GM21737 (cell line): ENCODE data around the gene GALNT2.

Experiments
- ATAC-seq: cut with Tn5 transposase; IDR thresholded peaks from one replicate; pipeline ENCODE4 v1.9.1; 2021; ENCODE audit warnings: mild to moderate bottlenecking, moderate library complexity; ENCODE audit not compliant: unreplicated experiment

The GALNT2 gene

DNA sequence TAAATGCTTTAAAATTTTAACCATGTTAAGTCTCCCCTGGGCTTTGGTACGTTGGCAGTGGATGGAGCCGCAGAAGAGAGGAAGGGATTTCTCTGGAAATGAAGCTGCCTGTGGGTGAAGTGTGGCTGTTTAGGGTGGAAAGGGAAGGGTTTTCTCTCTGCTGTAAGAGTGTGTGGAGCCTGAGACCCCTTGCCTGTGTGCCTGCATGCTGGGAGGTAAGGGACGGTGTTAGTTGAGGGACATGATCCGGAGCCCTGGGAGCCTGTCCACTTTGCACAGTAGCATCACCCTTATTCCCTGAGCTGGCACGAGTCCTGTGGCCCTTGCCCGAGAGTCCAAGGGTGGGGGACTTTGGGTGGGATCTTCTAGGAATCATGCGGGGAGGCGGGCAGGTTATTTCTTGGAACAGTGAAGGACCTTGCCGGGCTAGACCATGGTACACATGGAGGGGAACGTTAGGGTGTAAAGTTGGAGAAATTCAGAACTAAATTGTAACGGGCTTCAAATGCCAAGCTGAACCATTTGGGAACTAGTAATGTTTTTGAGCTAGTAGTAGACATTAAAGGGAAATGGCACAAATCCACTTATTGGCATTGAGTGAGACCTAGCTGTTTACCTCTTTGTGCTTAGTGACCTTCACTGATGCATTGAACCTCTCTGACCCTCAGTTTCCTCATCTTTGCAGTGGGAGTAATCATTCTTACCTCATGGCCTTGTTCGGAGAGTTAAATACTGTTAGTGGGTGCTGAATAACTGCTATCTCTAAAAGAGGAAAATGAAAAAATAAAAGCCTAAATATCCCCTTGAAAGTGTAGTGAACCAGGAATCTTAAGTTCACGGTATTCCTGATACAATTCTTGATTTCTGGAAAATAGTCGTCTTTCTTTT, 3.5 kb downstream of the GALNT2 start:
- no peak for ATAC-seq

DNA sequence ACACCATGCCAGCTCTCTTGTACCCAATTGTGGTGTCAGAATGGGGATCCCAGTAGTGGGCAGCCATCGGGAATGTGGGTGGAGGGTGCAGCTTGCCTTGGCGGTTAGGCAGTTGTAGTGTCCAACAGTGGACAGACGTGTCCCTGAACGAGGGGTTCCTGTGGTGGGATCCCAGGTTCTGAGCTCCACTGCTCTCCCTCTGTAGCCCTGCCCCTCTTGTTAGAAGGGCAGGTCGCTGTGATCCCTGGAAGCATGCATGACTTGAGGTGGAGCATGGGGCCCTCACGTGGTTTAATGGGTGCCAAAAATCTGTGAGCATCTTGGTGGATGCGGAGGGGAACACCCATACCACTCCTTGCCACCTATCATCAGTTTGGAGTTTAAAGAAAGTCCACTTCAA, 4.3 kb downstream of the GALNT2 start:
- no peak for ATAC-seq

DNA sequence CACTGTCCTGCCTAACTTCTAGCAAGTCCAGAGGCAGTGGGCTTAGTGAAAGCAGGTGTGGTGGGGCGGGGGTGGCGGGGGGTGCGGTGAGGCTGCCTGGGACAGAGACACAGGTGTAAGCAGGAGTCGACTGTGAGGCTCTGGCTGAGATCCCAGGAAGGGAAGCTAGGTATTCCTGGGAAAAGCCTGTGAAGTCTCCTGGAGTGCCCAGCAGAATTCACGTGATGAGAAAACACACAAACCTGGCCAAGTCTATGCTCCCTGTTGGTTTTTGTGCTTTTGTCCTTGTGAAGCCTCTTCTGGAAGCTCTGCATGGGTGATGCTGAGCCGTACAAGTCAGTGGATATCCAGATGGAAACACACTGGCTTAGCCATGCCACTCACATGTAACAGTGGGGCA, 5.3 kb downstream of the GALNT2 start:
- no peak for ATAC-seq

DNA sequence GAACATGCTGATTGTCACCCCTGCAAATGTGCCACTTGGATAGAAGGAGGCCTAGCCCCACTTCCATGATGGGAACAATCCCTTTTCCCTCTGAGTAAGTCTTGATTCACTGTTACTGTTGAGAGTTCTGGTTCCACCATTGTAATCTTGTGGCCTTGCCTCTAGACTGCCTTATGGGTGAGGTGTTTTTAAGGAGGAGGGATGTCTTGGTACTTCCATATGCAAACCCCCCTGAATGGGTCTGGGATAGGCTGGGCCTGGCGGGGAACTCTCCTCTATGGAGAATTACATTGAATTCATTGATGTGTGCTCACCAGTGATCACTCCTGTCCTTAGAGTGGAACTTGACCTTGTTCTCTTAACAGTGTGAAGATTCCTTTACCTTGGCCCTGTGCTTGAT, 5.8 kb downstream of the GALNT2 start:
- ATAC-seq: no peak

DNA sequence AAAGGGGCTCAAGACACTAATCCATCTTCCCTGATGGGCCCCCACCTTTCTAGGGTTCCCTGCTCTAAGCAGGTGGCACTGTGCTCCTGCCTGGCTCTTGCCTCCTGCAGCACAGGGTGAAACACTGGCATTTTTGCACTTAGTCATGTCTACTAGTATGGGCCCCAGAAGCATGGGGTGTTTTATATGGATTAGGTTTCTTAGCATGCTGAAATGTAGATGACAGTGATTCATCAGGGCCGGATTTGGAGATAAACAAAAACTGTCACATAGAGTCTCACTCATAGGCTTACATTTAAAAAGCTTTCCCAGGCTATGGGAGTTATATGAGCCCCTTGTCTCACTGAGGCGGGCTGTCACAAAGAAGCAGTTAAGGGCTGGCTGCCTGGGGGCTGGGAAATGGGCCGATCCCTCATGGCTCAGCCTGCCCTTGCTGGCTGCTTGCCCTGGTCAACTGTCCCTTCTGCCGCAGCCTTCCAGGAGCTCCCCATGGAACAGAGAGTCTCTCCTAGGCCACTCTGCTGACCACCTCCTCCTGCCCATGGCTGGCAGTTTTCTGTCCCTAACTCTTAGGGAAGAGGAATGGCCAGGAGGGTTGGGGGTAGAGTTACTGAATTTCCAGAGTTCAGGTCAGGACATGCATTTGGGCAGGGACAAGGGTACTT, 6.5 kb downstream of the GALNT2 start:
- no peak for ATAC-seq

DNA sequence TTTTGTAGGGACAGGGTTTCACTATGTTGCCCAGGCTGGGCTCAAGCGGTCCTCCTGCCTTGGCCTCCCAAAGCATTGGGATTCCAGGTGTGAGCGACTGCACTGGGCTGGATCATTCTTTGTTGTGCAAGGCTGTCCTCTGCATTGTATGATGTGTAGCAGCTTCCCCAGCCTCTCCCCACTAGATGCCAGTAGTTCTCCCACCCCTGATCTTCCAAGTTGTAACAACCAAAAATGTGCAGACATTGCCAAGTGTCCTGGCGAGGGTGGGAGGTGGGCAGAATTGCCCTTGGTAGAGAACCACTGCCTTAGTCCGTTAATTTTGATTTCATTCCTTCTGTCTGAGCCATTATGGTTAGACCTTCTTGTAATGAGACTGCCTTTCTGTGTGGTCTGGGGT, 7.2 kb downstream of the GALNT2 start:
- no peak for ATAC-seq

DNA sequence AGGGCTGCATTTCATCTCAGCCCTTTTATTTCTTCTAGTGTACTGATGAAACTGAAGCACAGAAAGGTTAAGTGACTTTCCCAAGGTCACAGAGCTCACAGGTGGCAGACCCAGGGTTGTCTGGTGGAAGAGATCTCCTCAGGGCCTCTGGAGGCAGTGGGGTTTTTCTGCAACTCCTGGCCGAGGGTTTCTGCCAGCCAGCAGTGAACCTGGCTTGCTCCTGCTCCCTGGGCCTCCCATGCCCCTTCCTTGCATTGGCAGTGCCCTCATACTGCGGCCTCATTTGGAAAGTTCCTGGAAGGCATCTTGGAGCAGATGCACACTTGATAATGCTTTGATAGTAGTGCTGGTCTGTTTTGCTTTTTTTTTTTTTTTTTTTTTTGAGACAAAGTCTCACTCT, 7.7 kb downstream of the GALNT2 start:
- ATAC-seq: no peak

DNA sequence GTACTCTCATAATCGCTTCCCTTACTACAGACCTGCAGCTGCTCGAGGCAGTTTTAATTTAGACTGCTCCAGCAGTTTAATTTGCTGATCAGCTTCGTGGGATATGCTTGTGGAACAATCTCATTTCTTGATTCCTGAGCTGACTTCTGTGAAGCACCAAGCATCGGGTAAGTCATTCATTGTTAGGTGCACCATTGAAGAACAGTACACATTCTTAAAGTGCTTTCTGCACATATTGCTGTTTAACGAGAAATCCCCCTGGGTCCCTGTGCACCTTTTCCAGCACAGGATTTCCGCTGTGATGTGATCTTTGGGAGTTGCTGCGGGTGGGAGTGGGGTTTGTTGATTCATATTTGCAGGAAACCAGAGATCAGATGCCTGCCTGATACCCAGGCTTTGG, 9.1 kb downstream of the GALNT2 start:
- no peak for ATAC-seq

DNA sequence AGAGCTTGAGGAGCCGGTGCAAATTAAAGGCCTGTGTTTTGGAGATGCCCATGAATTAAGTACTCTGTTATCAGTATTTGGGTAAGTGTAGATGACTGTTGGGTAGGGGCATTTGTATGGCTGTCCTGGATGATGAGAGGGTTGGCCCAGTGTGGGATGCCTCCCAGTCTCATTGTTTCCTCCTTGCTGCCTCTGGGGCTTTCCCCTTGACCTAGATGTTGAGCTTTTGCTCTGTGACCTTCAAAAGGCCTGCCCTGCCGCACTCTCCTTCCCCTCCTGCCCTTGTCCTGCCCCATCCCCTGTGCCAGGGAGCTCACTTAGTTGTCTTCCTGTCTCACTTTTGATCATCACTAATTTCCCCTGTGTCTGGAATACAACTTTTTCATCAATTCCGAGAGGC, 10.0 kb downstream of the GALNT2 start:
- no peak for ATAC-seq

DNA sequence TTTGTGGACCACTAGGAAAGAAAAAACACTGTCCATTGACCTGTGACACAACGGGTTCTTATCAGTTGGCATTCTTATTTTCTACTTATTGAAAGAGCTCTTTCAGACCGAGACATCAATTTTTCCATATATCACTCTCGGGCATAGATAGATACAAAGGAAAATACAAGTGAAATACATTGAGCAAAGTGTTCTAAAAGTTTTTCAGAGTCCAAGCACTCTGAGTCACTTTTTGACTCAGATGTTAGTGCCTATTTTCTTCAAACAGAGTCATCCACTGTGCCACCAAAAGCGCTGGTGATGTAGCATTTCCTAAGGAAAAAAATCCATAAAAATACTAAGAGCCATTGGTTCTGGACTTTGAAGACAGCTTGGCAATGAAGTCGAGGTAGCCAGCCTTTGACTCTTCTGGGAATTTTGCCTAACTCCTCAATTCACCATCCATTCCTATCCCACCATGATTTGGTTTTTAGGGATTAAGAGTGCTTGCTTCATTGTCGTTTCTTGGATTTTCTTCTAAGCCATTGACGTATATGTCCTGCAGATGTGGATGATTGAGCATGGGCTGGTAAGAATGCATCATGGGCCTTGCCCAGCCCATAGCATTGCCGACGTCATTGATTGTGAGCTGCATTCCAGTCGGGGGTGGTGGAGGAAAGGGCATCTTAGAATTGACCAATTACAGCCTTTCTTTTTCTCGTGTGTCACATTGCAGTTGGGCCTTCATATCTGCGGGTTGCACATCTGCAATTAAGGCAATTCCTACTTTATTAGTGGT, 10.6 kb downstream of the GALNT2 start:
- ATAC-seq: no peak

DNA sequence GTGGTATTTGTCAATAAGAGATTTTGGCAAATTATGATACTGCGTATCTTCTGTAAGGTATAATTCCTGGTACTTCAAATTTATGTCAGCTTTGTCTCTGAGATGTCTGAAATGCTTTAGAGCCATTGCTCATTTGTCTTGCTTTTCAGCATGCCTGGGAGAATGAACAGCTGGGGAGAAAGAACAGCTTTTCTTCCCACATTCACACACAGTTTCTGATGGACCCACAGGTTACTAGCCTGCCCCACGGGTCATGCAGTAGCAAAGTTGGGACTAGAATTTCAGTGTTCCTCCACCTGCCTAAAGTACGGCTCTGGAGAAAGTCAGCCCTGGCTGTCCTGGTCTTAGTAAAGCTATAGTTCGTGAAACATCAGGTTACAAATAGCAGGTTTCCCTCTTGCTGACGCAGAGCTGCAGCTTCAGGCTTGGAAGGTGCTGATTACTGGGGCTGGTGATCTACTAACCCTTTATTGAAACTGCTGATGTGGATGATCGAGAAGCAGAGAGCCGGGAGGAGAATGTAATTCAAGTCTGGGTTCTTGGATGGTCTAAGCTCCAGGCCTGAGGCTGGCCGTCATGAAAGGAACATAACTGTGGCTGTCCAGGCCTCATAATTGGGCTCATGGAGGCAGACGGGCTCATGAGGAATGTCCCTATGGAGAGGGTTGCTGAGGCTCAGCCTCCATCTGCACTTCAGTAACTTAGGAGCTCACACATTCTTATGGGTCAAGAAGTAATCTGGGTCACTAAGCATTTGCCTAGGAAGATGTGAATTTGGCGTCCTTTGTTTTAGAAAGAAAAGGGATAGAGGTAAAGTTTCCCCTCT, 12.4 kb downstream of the GALNT2 start:
- no peak for ATAC-seq

DNA sequence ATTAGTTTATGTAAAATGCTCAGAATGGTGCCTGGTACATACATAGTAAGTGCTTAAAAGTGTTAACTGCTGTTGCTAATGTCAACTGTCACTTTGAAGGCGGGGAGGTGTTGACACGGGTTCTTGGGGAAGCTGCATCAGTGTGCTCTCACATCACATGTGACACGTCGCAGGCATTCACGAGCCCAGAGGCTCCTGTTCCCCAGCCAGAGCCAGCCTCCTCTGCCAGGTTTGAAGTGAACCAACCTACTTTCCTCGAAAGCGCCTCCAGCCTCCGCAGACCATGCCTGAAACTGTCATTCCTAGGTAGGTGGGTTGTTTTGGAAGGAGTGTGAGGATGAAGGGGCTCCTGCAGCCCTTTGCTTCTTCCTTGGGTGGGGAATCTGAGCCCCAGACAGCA, 13.8 kb downstream of the GALNT2 start:
- ATAC-seq: no peak

DNA sequence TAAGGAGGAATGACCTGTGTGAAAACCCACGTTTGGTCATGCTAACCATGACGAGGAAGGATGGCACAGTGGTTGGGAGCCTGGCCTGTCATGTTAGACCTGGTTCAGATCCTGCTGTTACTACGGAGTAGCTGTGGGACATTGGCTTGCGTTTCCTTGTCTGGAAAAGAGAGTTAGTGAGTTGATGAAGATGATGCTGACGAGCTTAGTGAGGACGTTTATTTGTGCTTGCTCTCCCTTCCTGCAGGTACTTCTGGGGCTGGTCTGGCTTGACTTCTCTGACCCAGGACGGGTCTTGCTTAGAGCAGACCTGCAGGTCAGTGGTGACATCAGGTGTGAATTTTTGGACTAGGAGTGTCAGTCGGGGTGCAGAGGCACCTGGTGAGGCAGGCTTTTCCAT, 14.7 kb downstream of the GALNT2 start:
- ATAC-seq: no peak

DNA sequence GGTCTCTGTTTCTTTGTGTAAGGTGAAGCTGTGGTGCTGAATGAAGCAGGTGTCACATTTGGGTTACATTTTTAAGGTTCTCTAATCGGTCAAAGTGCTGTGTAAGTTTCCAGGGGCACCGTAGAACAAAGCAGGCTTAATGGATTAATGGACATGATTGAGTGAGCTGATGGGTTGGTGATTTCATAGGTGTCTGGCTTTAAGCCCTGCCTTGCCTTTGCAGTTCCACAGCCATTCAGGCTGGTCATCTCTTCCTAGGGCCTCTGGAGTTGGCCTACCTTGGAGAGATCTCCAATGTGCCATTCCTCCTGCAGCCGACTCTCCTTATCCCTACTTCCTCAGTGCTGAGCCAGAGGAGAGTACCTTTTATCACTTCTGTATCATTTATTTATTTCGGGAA, 15.2 kb downstream of the GALNT2 start:
- no peak for ATAC-seq

DNA sequence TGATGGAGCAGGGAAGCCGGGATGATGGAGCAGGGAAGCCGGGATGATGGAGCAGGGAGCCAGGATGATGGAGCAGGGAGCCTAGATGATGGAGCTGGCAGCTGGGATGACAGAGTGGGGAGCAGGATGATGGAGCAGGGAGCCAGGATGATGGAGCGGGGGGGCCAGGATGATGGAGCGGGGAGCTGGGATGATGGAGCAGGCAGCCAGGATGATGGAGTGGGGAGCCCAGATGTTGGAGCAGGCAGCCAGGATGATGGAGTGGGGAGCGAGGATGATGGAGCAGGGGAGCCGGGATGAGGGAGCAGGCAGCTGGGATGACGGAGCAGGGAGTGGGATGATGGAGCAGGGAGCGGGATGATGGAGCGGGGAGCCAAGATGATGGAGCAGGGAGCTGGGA, 16.0 kb downstream of the GALNT2 start:
- ATAC-seq: no peak

DNA sequence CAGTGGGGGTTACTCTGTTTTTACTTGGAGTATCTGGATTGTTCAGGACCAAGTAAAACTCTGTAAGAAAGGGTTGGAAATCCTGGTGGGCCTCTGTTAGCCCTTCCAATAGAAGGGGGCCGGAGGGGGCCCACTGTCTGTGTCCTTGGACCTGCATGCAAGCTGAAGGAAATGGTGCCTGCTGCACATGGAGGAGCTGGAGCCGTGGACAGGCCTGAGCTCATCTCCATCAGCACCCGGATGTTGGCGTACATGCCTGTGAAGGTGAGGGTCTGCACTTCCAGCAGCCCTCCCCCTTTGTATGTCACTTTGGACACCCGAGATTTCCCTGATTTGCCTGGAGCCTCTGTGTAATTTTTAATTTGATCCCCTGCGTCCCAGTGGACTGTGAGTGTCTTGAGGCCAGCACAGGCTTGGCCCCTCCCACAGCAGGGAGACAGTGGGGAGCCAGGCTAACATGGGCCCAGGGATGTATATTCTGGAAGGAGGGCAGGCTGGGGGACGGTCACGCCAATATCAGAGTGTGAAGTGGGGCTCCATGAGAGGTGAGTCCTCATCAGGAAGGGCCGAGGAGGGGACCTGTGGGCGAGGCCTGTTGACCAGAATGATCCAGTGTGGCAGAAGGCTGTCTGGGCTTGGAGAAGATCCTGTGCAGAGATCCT, 16.8 kb downstream of the GALNT2 start:
- no peak for ATAC-seq

DNA sequence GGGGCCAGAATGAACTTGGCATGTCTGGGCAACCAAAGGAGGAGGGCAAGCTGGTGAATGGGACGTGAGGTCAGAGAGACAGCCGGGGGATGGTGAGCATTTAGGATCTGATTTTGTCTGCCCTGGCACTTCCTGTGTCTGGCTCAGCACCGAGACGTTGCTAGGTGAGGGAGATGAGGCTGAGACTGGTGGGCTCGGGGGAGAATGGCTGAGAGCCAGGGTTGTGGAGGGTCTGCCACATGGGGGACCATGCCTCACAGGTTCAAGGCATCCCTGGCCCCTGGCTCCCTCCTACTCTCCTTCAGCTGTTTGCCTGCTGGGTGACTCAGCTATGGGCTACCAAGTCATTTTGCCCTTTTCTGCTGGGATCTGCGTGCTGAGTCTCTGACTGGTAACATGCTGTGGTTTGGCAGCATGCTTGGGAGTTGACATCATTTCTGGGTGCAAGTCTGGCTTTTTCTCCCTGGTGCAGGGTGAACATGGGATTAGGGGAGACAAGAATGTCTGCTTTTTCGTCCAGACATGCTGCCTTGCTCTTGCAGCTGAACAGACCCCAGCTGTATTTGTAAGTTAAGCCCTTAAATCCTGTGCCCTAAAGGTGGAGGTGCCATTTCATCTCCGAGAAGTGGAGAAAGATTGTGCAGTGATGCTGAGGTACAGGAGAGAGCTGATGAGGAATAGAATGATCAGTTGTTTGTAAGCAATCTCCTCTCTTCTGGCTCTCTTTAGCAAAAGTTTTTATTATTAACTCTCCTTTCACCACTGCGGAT, 17.6 kb downstream of the GALNT2 start:
- no peak for ATAC-seq

DNA sequence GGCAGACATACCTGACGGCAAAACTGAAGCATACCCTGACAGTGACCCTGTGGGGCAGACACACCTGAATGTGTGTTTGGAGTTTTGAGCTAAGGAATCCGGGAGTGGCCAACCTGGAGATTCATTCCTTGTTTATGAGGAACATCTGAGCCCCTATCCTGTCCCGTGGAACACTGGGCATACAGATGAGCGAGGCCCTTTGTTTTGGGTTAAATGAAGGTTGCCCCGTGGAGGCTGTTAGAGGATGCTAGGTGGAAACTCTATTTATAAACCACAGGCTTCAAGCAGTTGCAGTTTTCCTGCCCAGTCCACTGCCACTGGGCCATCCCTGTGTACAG, 18.1 kb downstream of the GALNT2 start:
- no peak for ATAC-seq

DNA sequence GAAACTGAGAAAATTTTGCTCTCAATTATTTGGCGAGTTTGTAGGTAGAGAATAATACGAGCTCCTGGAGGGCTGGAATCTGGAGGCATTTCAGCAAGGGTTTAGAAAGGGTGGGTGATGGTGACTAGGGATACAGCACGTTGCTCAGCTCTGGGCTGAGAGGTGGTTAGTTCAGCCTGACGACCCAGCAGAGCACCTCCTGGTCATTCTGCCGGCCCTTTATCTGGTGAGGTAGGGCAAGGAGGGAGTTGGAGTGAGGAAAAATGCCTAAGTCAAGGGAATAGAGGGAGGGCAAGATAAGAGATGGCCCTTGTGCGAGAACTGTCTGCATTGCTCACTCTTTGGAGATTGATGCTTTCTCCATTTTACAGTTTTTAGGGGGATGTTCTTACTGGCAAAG, 19.1 kb downstream of the GALNT2 start:
- ATAC-seq: no peak
